ENCODE measurements around the gene IL1RL2. TPM values are rescaled to one million over a fixed set of nuclear protein-coding genes. Genes with fewer than 3 reads are reported as not detected.

Gene IL1RL2
- total RNA-seq, 1 experiment from 2014 or later = not detected

DNA sequence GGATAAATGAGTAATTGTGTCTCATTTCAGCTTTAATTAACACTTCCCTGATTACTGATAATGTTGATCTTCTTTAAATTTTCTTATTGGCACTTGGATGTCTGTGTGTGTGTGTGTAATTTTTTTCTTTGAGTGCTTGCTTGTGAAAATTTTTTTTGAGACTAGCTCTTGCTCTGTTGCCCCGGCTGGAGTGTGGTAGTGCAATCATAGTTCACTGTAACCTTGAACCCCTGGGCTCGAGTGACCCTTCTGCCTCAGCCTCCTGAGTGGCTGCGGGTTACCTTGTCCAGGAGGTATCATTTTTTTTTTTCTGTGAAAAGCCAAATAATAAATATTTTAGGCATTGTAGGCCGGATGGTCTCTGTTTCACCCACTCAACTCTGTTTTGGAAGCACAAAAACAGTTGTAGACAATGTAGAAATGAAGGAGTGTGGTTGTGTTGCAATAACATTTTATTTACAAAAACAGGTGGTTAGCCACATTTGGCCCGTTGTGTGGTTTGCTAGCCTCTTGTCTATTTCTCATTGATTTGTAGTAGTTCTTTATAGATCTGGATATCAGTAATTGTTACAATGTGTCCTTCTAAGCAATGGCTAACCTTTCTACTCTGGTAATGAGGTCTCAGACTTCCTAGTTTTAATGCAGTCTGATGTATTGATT, 7.9 kb downstream of the IL1RL2 start:
- no peak overlapping the region for H3K9ac ChIP-seq (ENCODE audit: low read length)
- no peak overlapping the region for H3K27ac ChIP-seq (ENCODE audit: low read length)
- DNase-seq = no peak
- no peak overlapping the region for H2AFZ ChIP-seq (ENCODE audit: low read length)
- H3K27me3 ChIP-seq (ENCODE audit: low read length) = no peaks in the 10 kb centered on the region
- no peak overlapping the region for H3K4me2 ChIP-seq (ENCODE audit: low read depth, low read length, poor library complexity, severe bottlenecking)
- H3K4me1 ChIP-seq (ENCODE audit: low read length) = no peaks in the 10 kb centered on the region
- no peaks in the 10 kb centered on the region for H3K9me2 ChIP-seq (replicated peaks; ENCODE audit: insufficient read depth, low read length)
- H3K79me2 ChIP-seq (ENCODE audit: low read length) = no peaks in the 10 kb centered on the region
- no peak overlapping the region for H3K4me3 ChIP-seq (ENCODE audit: low read length)
- H3K9me3 ChIP-seq (ENCODE audit: low read length) = no peaks in the 10 kb centered on the region
- no peaks in the 10 kb centered on the region for H3K36me3 ChIP-seq (ENCODE audit: insufficient read depth, low read length)
- no peaks in the 10 kb centered on the region for H4K20me1 ChIP-seq (ENCODE audit: insufficient read depth, low read depth, low read length)

DNA sequence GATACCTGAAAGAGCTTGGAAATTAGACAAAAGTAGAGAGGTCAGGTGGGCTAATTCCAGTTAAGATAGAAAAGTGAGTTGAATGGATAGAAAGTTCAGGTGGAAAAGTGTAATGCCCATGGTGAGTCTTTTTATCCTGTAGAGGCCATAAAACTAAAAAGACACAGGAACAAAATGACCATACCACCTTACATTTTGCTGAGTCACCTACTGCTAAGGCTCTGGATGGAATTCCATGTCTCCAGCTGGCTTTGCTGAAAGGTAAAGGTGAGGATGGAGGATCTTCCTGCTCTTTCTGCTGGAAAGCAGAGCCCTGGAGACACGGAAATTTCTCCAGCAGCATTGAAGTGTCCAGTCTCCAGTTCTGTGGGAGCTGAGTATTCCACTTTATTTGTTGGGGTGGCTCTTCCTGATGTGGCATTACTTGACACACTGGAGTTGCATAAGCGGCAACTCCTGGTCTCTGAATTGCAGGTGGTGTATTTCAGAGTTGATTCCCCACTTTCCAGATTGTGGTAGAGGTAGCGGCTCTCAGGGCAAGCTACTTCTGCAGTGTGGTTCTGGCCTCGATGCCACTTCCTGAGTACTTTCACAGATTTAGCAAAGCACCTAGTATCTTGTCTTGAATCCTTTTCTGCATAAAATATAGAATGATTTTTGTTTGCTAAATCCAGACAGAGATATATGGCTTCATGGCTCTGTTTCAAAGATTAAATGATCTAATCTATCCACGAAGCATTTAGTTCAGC, 10.7 kb downstream of the IL1RL2 start:
- no peak for DNase-seq

DNA sequence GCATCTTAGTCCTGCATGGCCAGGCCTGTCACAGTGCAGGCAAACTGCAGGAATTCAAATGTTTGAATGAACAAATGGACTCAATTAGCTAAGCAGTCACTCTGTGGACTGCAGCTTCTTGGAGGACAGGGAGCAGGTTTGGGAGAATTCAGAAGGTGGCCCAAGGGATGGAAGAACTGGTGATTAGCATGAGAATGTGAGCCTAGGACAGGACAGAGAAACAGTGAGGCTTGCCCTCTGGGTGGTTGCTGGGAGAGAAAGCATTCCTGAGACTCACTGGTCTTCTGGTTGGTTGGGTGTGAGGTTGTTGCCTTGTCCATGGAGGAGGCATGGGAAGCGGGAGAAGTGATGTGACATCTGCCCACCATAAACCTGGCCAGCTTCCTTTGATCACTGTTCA, 13.7 kb downstream of the IL1RL2 start:
- Histone ChIP-seq H3K4me1 (ENCODE audit: low read length) (no peaks in the 10 kb centered on the region), H3K9me3 (ENCODE audit: low read length) (no peaks in the 10 kb centered on the region), H3K9ac (ENCODE audit: low read length) (no peak overlapping the region), H4K20me1 (ENCODE audit: insufficient read depth, low read depth, low read length) (no peaks in the 10 kb centered on the region), H3K4me3 (ENCODE audit: low read length) (no peak overlapping the region), H3K4me2 (ENCODE audit: low read depth, low read length, poor library complexity, severe bottlenecking) (no peak overlapping the region), H3K27me3 (ENCODE audit: low read length) (no peaks in the 10 kb centered on the region), H2AFZ (ENCODE audit: low read length) (no peak overlapping the region), H3K79me2 (ENCODE audit: low read length) (no peaks in the 10 kb centered on the region), H3K9me2 (replicated peaks; ENCODE audit: insufficient read depth, low read length) (no peaks in the 10 kb centered on the region), H3K36me3 (ENCODE audit: insufficient read depth, low read length) (no peaks in the 10 kb centered on the region), H3K27ac (ENCODE audit: low read length) (no peak overlapping the region)
- no peak for DNase-seq

More for the DNA sequence above, 10.7 kb downstream of the IL1RL2 start:
- no peaks in the 10 kb centered on the region for H4K20me1 ChIP-seq (ENCODE audit: insufficient read depth, low read depth, low read length)
- H3K27ac ChIP-seq (ENCODE audit: low read length) = no peak overlapping the region
- no peaks in the 10 kb centered on the region for H3K9me2 ChIP-seq (replicated peaks; ENCODE audit: insufficient read depth, low read length)
- H2AFZ ChIP-seq (ENCODE audit: low read length) = no peak overlapping the region
- no peak overlapping the region for H3K4me3 ChIP-seq (ENCODE audit: low read length)
- H3K36me3 ChIP-seq (ENCODE audit: insufficient read depth, low read length) = no peaks in the 10 kb centered on the region
- H3K4me2 ChIP-seq (ENCODE audit: low read depth, low read length, poor library complexity, severe bottlenecking) = no peak overlapping the region
- no peaks in the 10 kb centered on the region for H3K9me3 ChIP-seq (ENCODE audit: low read length)
- no peaks in the 10 kb centered on the region for H3K4me1 ChIP-seq (ENCODE audit: low read length)
- H3K79me2 ChIP-seq (ENCODE audit: low read length) = no peaks in the 10 kb centered on the region
- H3K27me3 ChIP-seq (ENCODE audit: low read length) = no peaks in the 10 kb centered on the region
- no peak overlapping the region for H3K9ac ChIP-seq (ENCODE audit: low read length)

DNA sequence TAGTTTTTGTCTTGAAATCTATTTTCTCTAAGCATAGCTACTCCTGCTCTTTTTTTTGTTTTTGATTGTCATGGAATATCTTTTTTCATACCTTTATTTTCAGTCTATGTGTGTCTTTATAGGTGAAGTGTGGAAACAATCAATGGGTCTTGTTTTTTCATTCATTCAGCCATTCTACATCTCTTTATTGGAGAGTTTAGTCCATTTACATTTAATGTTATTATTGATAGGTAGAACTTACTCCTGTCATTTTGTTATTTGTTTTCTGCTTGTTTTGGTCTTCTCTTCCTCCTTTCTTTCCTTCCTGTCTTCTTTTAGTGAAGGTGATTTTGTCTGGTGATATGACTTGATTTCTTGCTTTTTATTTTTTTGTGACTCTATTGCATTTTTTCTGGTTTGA, 17.8 kb downstream of the IL1RL2 start:
- no peak overlapping the region for H3K27ac ChIP-seq (ENCODE audit: low read length)
- no peak overlapping the region for H3K4me3 ChIP-seq (ENCODE audit: low read length)
- H3K9ac ChIP-seq (ENCODE audit: low read length) = no peak overlapping the region
- H3K9me2 ChIP-seq (replicated peaks; ENCODE audit: insufficient read depth, low read length) = no peaks in the 10 kb centered on the region
- no peaks in the 10 kb centered on the region for H3K9me3 ChIP-seq (ENCODE audit: low read length)
- no peaks in the 10 kb centered on the region for H3K79me2 ChIP-seq (ENCODE audit: low read length)
- no peaks in the 10 kb centered on the region for H3K36me3 ChIP-seq (ENCODE audit: insufficient read depth, low read length)
- no peak overlapping the region for H3K4me2 ChIP-seq (ENCODE audit: low read depth, low read length, poor library complexity, severe bottlenecking)
- H2AFZ ChIP-seq (ENCODE audit: low read length) = no peak overlapping the region
- no peaks in the 10 kb centered on the region for H3K4me1 ChIP-seq (ENCODE audit: low read length)
- no peaks in the 10 kb centered on the region for H3K27me3 ChIP-seq (ENCODE audit: low read length)
- no peaks in the 10 kb centered on the region for H4K20me1 ChIP-seq (ENCODE audit: insufficient read depth, low read depth, low read length)
- no peak for DNase-seq

DNA sequence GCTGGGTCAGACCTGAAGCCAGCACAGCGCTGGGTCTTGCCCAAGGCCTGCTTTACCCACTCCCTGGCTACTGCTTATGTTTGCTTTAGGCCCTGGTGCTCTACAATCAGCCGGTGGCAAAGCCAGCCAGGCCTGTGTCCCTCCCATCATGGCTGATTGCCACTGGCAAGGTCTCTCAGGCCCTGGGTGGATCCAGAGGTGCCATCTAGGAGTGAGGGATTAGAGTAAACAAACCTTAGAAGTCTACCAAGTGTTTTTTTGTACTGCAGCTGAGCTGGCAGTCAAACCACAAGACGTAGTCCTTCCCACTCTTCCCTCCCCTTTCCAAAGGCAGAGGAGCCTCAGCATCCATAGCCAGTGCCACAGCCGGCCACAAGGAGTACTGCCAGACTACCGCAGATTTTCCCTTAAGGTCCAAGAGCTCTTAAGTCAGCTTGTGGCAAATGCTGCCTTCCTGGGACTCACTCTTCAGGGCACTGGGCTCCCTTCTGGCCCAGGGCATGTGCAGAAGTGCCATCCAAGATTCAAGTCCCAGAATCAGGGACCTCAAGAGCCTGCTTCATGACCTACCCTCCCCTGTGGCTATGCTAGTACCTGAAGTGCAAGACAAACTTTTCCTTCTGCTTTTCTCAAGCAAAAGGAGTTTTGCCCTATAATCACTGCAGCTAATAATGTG, 20.0 kb downstream of the IL1RL2 start:
- Histone ChIP-seq H3K36me3 (ENCODE audit: insufficient read depth, low read length) (no peaks in the 10 kb centered on the region), H3K4me1 (ENCODE audit: low read length) (no peaks in the 10 kb centered on the region), H3K9me3 (ENCODE audit: low read length) (no peaks in the 10 kb centered on the region), H3K4me2 (ENCODE audit: low read depth, low read length, poor library complexity, severe bottlenecking) (no peak overlapping the region), H3K4me3 (ENCODE audit: low read length) (no peak overlapping the region), H3K9me2 (replicated peaks; ENCODE audit: insufficient read depth, low read length) (no peaks in the 10 kb centered on the region), H3K79me2 (ENCODE audit: low read length) (no peaks in the 10 kb centered on the region), H3K27ac (ENCODE audit: low read length) (no peak overlapping the region), H2AFZ (ENCODE audit: low read length) (no peak overlapping the region), H4K20me1 (ENCODE audit: insufficient read depth, low read depth, low read length) (no peaks in the 10 kb centered on the region), H3K9ac (ENCODE audit: low read length) (no peak overlapping the region), H3K27me3 (ENCODE audit: low read length) (no peaks in the 10 kb centered on the region)
- no peak for DNase-seq

DNA sequence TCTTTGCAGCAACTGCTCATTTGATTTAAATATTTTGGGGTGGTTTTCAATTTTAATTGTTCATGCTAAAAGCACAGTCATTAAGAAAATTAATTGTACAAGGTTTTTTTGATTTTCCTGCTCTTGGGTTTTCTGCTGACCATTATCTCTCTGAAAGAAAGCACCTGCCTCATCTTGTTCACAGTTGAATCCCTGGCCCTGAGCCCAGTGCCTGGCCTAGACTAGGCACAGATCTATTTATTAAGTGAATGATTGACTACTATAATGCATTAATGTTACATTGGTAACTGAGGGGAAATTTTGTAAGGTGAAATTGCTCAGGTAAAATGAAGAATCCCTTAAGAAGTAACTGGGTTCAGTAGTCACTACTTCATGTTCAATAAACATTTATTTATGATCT, 22.0 kb downstream of the IL1RL2 start:
- H3K4me2 ChIP-seq (ENCODE audit: low read depth, low read length, poor library complexity, severe bottlenecking) = no peak overlapping the region
- H2AFZ ChIP-seq (ENCODE audit: low read length) = no peak overlapping the region
- H4K20me1 ChIP-seq (ENCODE audit: insufficient read depth, low read depth, low read length) = no peaks in the 10 kb centered on the region
- no peak overlapping the region for H3K9ac ChIP-seq (ENCODE audit: low read length)
- DNase-seq = no peak
- H3K4me3 ChIP-seq (ENCODE audit: low read length) = no peak overlapping the region
- H3K36me3 ChIP-seq (ENCODE audit: insufficient read depth, low read length) = no peaks in the 10 kb centered on the region
- H3K9me2 ChIP-seq (replicated peaks; ENCODE audit: insufficient read depth, low read length) = no peaks in the 10 kb centered on the region
- no peaks in the 10 kb centered on the region for H3K79me2 ChIP-seq (ENCODE audit: low read length)
- no peaks in the 10 kb centered on the region for H3K9me3 ChIP-seq (ENCODE audit: low read length)
- no peaks in the 10 kb centered on the region for H3K27me3 ChIP-seq (ENCODE audit: low read length)
- H3K4me1 ChIP-seq (ENCODE audit: low read length) = no peaks in the 10 kb centered on the region
- no peak overlapping the region for H3K27ac ChIP-seq (ENCODE audit: low read length)

DNA sequence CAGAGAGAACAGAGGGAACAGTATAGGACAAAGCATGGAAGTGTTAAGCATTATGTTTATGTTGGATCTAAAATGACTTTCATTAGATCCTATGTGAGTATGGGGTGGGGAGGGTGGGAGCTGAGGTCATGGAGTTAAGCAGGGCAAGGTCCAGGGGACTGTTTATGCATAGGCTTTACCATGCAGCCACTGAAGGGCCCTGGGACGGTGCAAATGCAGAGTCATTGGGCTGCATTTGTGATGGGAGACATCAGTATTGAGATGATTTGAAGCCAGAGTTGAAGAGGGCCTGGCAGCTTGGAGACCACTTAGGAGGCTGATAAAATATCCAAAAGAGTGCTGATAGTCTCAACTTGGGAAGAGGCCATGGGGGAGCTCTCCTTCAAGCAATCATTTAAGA, 22.7 kb downstream of the IL1RL2 start:
- H3K4me3 ChIP-seq (ENCODE audit: low read length) = no peak overlapping the region
- no peaks in the 10 kb centered on the region for H4K20me1 ChIP-seq (ENCODE audit: insufficient read depth, low read depth, low read length)
- no peak overlapping the region for H3K27ac ChIP-seq (ENCODE audit: low read length)
- H3K9ac ChIP-seq (ENCODE audit: low read length) = no peak overlapping the region
- H3K9me2 ChIP-seq (replicated peaks; ENCODE audit: insufficient read depth, low read length) = no peaks in the 10 kb centered on the region
- H3K4me2 ChIP-seq (ENCODE audit: low read depth, low read length, poor library complexity, severe bottlenecking) = no peak overlapping the region
- H3K36me3 ChIP-seq (ENCODE audit: insufficient read depth, low read length) = no peaks in the 10 kb centered on the region
- no peak for DNase-seq
- no peak overlapping the region for H2AFZ ChIP-seq (ENCODE audit: low read length)
- H3K9me3 ChIP-seq (ENCODE audit: low read length) = no peaks in the 10 kb centered on the region
- no peaks in the 10 kb centered on the region for H3K79me2 ChIP-seq (ENCODE audit: low read length)
- no peaks in the 10 kb centered on the region for H3K27me3 ChIP-seq (ENCODE audit: low read length)
- no peaks in the 10 kb centered on the region for H3K4me1 ChIP-seq (ENCODE audit: low read length)

DNA sequence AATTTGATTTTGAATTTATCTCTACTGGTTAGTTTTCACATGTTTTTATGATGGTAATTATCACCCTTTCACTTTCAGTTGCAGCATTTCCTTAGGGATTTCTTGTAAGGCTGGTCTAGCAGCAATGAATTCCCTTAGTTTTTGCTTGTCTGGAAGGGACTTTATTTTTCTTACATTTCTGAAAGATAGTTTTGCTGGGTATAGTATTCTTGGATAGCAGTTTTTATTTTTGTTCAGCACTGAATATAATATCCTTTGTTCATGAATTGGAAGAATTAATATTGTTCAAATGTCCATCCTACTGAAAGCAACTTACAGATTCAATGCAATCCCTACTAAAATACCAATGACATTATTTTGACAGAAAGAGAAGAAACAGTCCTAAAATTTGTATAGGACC, 30.2 kb downstream of the IL1RL2 start:
- no peak overlapping the region for H3K4me2 ChIP-seq (ENCODE audit: low read depth, low read length, poor library complexity, severe bottlenecking)
- no peak for DNase-seq
- H3K79me2 ChIP-seq (ENCODE audit: low read length) = no peaks in the 10 kb centered on the region
- H3K9me2 ChIP-seq (replicated peaks; ENCODE audit: insufficient read depth, low read length) = no peaks in the 10 kb centered on the region
- no peaks in the 10 kb centered on the region for H3K9me3 ChIP-seq (ENCODE audit: low read length)
- H3K9ac ChIP-seq (ENCODE audit: low read length) = no peak overlapping the region
- no peaks in the 10 kb centered on the region for H4K20me1 ChIP-seq (ENCODE audit: insufficient read depth, low read depth, low read length)
- H3K27me3 ChIP-seq (ENCODE audit: low read length) = peaks cover 6% of the 10 kb centered on the region; the same call in 1 of the 2 replicates
- H3K36me3 ChIP-seq (ENCODE audit: insufficient read depth, low read length) = no peaks in the 10 kb centered on the region
- no peak overlapping the region for H3K4me3 ChIP-seq (ENCODE audit: low read length)
- H2AFZ ChIP-seq (ENCODE audit: low read length) = no peak overlapping the region
- no peaks in the 10 kb centered on the region for H3K4me1 ChIP-seq (ENCODE audit: low read length)
- no peak overlapping the region for H3K27ac ChIP-seq (ENCODE audit: low read length)

Measured in Karpas-422 (cell line).